ENCODE measurements around the gene SP110. TPM values are rescaled to one million over a fixed set of nuclear protein-coding genes. Genes with fewer than 3 reads are reported as not detected.

SP110 gene
- total and polyA plus RNA-seq, 2 donors (not counting 1 experiment from before 2014, with no cell fraction given) = 162 to 280 TPM

- Histone ChIP-seq H3K4me3 (ENCODE audit: control extremely low read depth in 1 of 5, extremely low read depth in 1 of 5, insufficient read depth in 1 of 5, low read depth in 2 of 5, low read length in 4 of 5) (no peak overlapping the region), H2AFZ (ENCODE audit: insufficient read depth, low read depth, low read length, poor library complexity, severe bottlenecking) (no peak overlapping the region), H3K79me2 (ENCODE audit: control insufficient read depth, insufficient read depth, low read length) (no peaks in the 10 kb centered on the region), H3K9ac (ENCODE audit: low read length) (no peak overlapping the region), H3K27ac (ENCODE audit: low read length in 2 of 2) (no peak overlapping the region), H3K4me1 (ENCODE audit: control insufficient read depth in 2 of 2, insufficient read depth in 2 of 2, low read length in 2 of 2) (peaks cover 5 to 7% of the 10 kb centered on the region in 2 donors), H3K36me3 (replicated peaks in 1 of 2; ENCODE audit: control extremely low read depth in 1 of 2, control insufficient read depth in 1 of 2, extremely low read depth in 1 of 2, insufficient read depth in 2 of 2, low read length in 1 of 2) (no peaks in the 10 kb centered on the region), H3K4me2 (replicated peaks; ENCODE audit: low read depth, low read length, poor library complexity, severe bottlenecking) (no peak overlapping the region), H3K27me3 (replicated peaks in 1 of 4; ENCODE audit: control extremely low read depth in 1 of 4, control insufficient read depth in 3 of 4, insufficient read depth in 4 of 4, low read length in 3 of 4) (no peaks in the 10 kb centered on the region), H4K20me1 (ENCODE audit: control insufficient read depth, insufficient read depth, low read length, poor library complexity, severe bottlenecking) (no peaks in the 10 kb centered on the region), H3K9me3 (ENCODE audit: control extremely low read depth in 1 of 3, control insufficient read depth in 2 of 3, insufficient read depth in 1 of 3, low read length in 2 of 3) (peaks cover 0 to 4% (median 0%) of the 10 kb centered on the region in 3 donors)
- no peak overlapping the region for H3K4me3 Mint-ChIP-seq
- DNase-seq (no peak), ATAC-seq (ENCODE audit: low read depth) (no peak)
- intact Hi-C loops (cut with micrococcal nuclease) = no loop called here
- H3K27me3 Mint-ChIP-seq = no peaks in the 10 kb centered on the region
- POLR2A ChIA-PET = no interaction called here
- peaks cover 6% of the 10 kb centered on the region for H3K4me1 Mint-ChIP-seq
- CTCF ChIA-PET = no interaction called here
- H3K27ac Mint-ChIP-seq = no peak overlapping the region
- TF ChIP-seq EZH2 (IDR thresholded peaks at IDR 0.05; ENCODE audit: borderline replicate concordance, insufficient read depth, low read depth, low read length, poor library complexity, severe bottlenecking) = no peak
- H3K9me3 Mint-ChIP-seq (ENCODE audit: insufficient read depth) = peaks cover 7% of the 10 kb centered on the region
- WGBS (ENCODE audit: insufficient coverage) = 100% methylated on average over 1 of the region's 2 CpGs
These were observed 67.5 kb downstream of the SP110 start for GRCh38 chr2:230152334-230152733.

- Histone ChIP-seq H3K27me3 (replicated peaks in 1 of 4; ENCODE audit: control extremely low read depth in 1 of 4, control insufficient read depth in 3 of 4, insufficient read depth in 4 of 4, low read length in 3 of 4) (no peaks in the 10 kb centered on the region), H2AFZ (ENCODE audit: insufficient read depth, low read depth, low read length, poor library complexity, severe bottlenecking) (no peak overlapping the region), H3K4me1 (ENCODE audit: control insufficient read depth in 2 of 2, insufficient read depth in 2 of 2, low read length in 2 of 2) (peaks cover 5 to 7% of the 10 kb centered on the region in 2 donors), H4K20me1 (ENCODE audit: control insufficient read depth, insufficient read depth, low read length, poor library complexity, severe bottlenecking) (no peaks in the 10 kb centered on the region), H3K9ac (ENCODE audit: low read length) (no peak overlapping the region), H3K27ac (ENCODE audit: low read length in 2 of 2) (no peak overlapping the region), H3K4me3 (ENCODE audit: control extremely low read depth in 1 of 5, extremely low read depth in 1 of 5, insufficient read depth in 1 of 5, low read depth in 2 of 5, low read length in 4 of 5) (no peak overlapping the region), H3K9me3 (ENCODE audit: control extremely low read depth in 1 of 3, control insufficient read depth in 2 of 3, insufficient read depth in 1 of 3, low read length in 2 of 3) (peaks cover 0 to 12% (median 9%) of the 10 kb centered on the region in 3 donors), H3K4me2 (replicated peaks; ENCODE audit: low read depth, low read length, poor library complexity, severe bottlenecking) (no peak overlapping the region), H3K79me2 (ENCODE audit: control insufficient read depth, insufficient read depth, low read length) (no peaks in the 10 kb centered on the region), H3K36me3 (replicated peaks in 1 of 2; ENCODE audit: control extremely low read depth in 1 of 2, control insufficient read depth in 1 of 2, extremely low read depth in 1 of 2, insufficient read depth in 2 of 2, low read length in 1 of 2) (no peaks in the 10 kb centered on the region)
- ChIA-PET POLR2A (no interaction called here), CTCF (interaction anchor here (1.1 kb wide), 1 partner anchor 15 kb away, joined by 3 read pairs; no protein-coding TSS in a partner anchor)
- Mint-ChIP-seq H3K4me1 (peaks cover 6% of the 10 kb centered on the region), H3K27ac (no peak overlapping the region), H3K9me3 (ENCODE audit: insufficient read depth) (peaks cover 6% of the 10 kb centered on the region), H3K27me3 (no peaks in the 10 kb centered on the region), H3K4me3 (no peak overlapping the region)
- TF ChIP-seq CTCF (IDR thresholded peaks at IDR 0.05) (no peak), EZH2 (IDR thresholded peaks at IDR 0.05; ENCODE audit: borderline replicate concordance, insufficient read depth, low read depth, low read length, poor library complexity, severe bottlenecking) (no peak)
- 60% methylated on average over 1 of the region's 1 CpG for WGBS (ENCODE audit: insufficient coverage)
- intact Hi-C loops (cut with micrococcal nuclease) = no loop called here
- no peak for DNase-seq
- no peak for ATAC-seq (ENCODE audit: low read depth)
These were observed 75.4 kb downstream of the SP110 start for GRCh38 chr2:230144355-230144754.

Measured in B cell (primary cell).